ENCODE measurements around the gene SEMA4B.

The SEMA4B gene

GRCh38 chr15:90225047-90225446 is 23.9 kb downstream of the SEMA4B start:
- Histone ChIP-seq H3K27me3 (no peaks in the 10 kb centered on the region), H3K9me3 (no peaks in the 10 kb centered on the region), H3K4me3 (ENCODE audit: low read depth in 1 of 2, low read length in 1 of 2) (no peak overlapping the region), H3K36me3 (peaks cover 99% of the 10 kb centered on the region), H3K4me1 (ENCODE audit: control insufficient read depth in 1 of 2, insufficient read depth in 1 of 2, low read depth in 1 of 2, low read length in 1 of 2) (peaks cover 0 to under 1% of the 10 kb centered on the region in 2 experiments), H3K27ac (no peak overlapping the region)
- TF ChIP-seq CTCF (IDR thresholded peaks at IDR 0.05): no peak

GRCh38 chr15:90225504-90226234 is 24.5 kb downstream of the SEMA4B start:
- H3K27me3 ChIP-seq: no peaks in the 10 kb centered on the region
- no peak overlapping the region for H3K27ac ChIP-seq
- peaks cover 6 to 7% of the 10 kb centered on the region in 2 experiments for H3K4me1 ChIP-seq (ENCODE audit: control insufficient read depth in 1 of 2, insufficient read depth in 1 of 2, low read depth in 1 of 2, low read length in 1 of 2)
- no peak overlapping the region for H3K4me3 ChIP-seq (ENCODE audit: low read depth in 1 of 2, low read length in 1 of 2)
- no peak for TF ChIP-seq CTCF (IDR thresholded peaks at IDR 0.05)
- peaks cover 100% of the 10 kb centered on the region for H3K36me3 ChIP-seq
- no peaks in the 10 kb centered on the region for H3K9me3 ChIP-seq

- Histone ChIP-seq H3K27me3 (no peaks in the 10 kb centered on the region), H3K4me1 (ENCODE audit: control insufficient read depth in 1 of 2, insufficient read depth in 1 of 2, low read depth in 1 of 2, low read length in 1 of 2) (peaks cover 23 to 24% of the 10 kb centered on the region in 2 experiments), H3K27ac (no peak overlapping the region), H3K9me3 (no peaks in the 10 kb centered on the region), H3K4me3 (ENCODE audit: low read depth in 1 of 2, low read length in 1 of 2) (no peak overlapping the region), H3K36me3 (peaks cover 86% of the 10 kb centered on the region)
- no peak for TF ChIP-seq CTCF (IDR thresholded peaks at IDR 0.05)
Observed at GRCh38 chr15:90227336-90227735, 26.2 kb downstream of the SEMA4B start.

- Histone ChIP-seq H3K27me3 (no peaks in the 10 kb centered on the region), H3K9me3 (no peaks in the 10 kb centered on the region), H3K36me3 (peaks cover 78% of the 10 kb centered on the region), H3K4me3 (ENCODE audit: low read depth in 1 of 2, low read length in 1 of 2) (no peak overlapping the region), H3K27ac (no peak overlapping the region), H3K4me1 (ENCODE audit: control insufficient read depth in 1 of 2, insufficient read depth in 1 of 2, low read depth in 1 of 2, low read length in 1 of 2) (peaks cover 30 to 31% of the 10 kb centered on the region in 2 experiments)
- TF ChIP-seq CTCF (IDR thresholded peaks at IDR 0.05): no peak
Observed at GRCh38 chr15:90227816-90228772, 27.0 kb downstream of the SEMA4B start.

GRCh38 chr15:90228960-90229359 is 27.8 kb downstream of the SEMA4B start:
- peaks cover 35% of the 10 kb centered on the region in 2 experiments for H3K4me1 ChIP-seq (ENCODE audit: control insufficient read depth in 1 of 2, insufficient read depth in 1 of 2, low read depth in 1 of 2, low read length in 1 of 2)
- H3K9me3 ChIP-seq: no peaks in the 10 kb centered on the region
- H3K4me3 ChIP-seq (ENCODE audit: low read depth in 1 of 2, low read length in 1 of 2): no peak overlapping the region
- no peak overlapping the region for H3K27ac ChIP-seq
- no peaks in the 10 kb centered on the region for H3K27me3 ChIP-seq
- H3K36me3 ChIP-seq: peaks cover 70% of the 10 kb centered on the region
- no peak for TF ChIP-seq CTCF (IDR thresholded peaks at IDR 0.05)
